PFSK-1 (cell line): ENCODE results near the gene ANGPTL8.

Source experiments
- FOXP2 ChIP-seq: optimal IDR thresholded peaks from 2 replicates; pipeline ENCODE3; 2011; ENCODE audit warnings: borderline replicate concordance, control low read depth, inconsistent platforms; ENCODE audit not compliant: insufficient read depth; ENCODE audit errors: extremely low read length, extremely low read depth
- POLR2AphosphoS5 ChIP-seq: IDR thresholded peaks from 2 replicates; pipeline ENCODE4 v1.6.1; 2012; ENCODE audit warnings: low read depth, mild to moderate bottlenecking, control low read depth, low read length, moderate library complexity
- REST ChIP-seq, 2 experiments: IDR thresholded peaks; 2 replicates each; pipeline versions ENCODE4 v1.6.1 to v1.8.0; 2011 to 2012; ENCODE audit warnings: low read depth in 2 of 2, low read length in 2 of 2, control low read depth in 1 of 2, inconsistent platforms in 1 of 2, mild to moderate bottlenecking in 1 of 2, moderate library complexity in 1 of 2; ENCODE audit not compliant: insufficient read depth in 1 of 2
- SIN3A ChIP-seq: IDR thresholded peaks from 2 replicates; pipeline ENCODE4 v1.6.1; 2012; ENCODE audit warnings: mild to moderate bottlenecking, low read length, moderate library complexity, borderline replicate concordance; ENCODE audit not compliant: insufficient read depth
- TAF1 ChIP-seq: IDR thresholded peaks from 2 replicates; pipeline ENCODE4 v1.6.1; 2012; ENCODE audit warnings: low read length, control low read depth, borderline replicate concordance; ENCODE audit not compliant: insufficient read depth

DNA sequence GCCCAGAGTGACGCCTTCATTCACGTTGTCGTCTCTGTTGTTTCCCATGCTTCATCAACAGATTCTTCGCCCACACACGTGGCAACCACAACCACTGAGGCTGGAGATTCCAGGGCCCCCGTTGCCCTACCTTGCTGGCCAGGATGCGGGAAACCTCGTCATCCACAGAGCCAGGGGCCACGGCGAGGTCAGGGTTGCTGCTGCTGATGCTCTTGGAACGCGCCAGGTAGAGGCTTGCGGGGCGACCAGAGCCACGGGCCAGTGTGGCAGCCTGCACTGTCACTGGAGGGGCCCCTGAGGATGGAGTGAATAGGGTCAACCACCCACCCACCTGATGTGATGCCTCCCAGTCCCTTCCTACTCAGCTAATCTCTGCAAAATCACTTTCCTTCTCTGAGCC is 6.3 kb upstream of the ANGPTL8 start:
- TF ChIP-seq POLR2AphosphoS5: no peak
- no peak for TF ChIP-seq TAF1
- no peak for TF ChIP-seq REST (IDR thresholded peaks at IDR 0.05; ENCODE audit: insufficient read depth in 1 of 2, low read depth in 2 of 2, low read length in 2 of 2)
- TF ChIP-seq SIN3A: no peak
- TF ChIP-seq FOXP2: no peak
